Stimulated activated CD8-positive, alpha-beta memory T cell treated with anti-CD3 and anti-CD28 coated beads, Interleukin-15, amount 100 ng/mL, for 48 hours (primary cell): ENCODE data around the gene GTPBP2.
"Not testable (repeated sequence)": the region's sequence is repeated elsewhere in the genome, so short reads cannot be mapped to it uniquely, and the experiment has no call there.

Experiments used
- DNase-seq, 2 donors: peaks; one replicate each; pipeline ENCODE4 v3.0.0-alpha.2; 2020; ENCODE audit warnings: low read depth in 2 of 2

GTPBP2 gene

GRCh38 chr6:43624786-43625288, 4.2 kb downstream of the GTPBP2 start:
- no peak for DNase-seq

GRCh38 chr6:43623880-43624785, 4.9 kb downstream of the GTPBP2 start:
- DNase-seq: no peak

- DNase-seq: no peak
These were observed 6.5 kb downstream of the GTPBP2 start for GRCh38 chr6:43622541-43622940.

GRCh38 chr6:43621836-43622180, 7.3 kb downstream of the GTPBP2 start:
- no peak for DNase-seq

- DNase-seq: no peak
These were observed 7.8 kb downstream of the GTPBP2 start for GRCh38 chr6:43621078-43621835.

GRCh38 chr6:43616725-43617472, 12.2 kb downstream of the GTPBP2 start:
- no peak for DNase-seq

GRCh38 chr6:43614396-43614730, 14.7 kb downstream of the GTPBP2 start:
- DNase-seq: no peak

GRCh38 chr6:43613721-43614395, 15.2 kb downstream of the GTPBP2 start:
- no peak for DNase-seq

- DNase-seq: no peak
These were observed 18.6 kb downstream of the GTPBP2 start for GRCh38 chr6:43610431-43610830.

- no peak for DNase-seq
These were observed 19.7 kb downstream of the GTPBP2 start for GRCh38 chr6:43609402-43609801.

- no peak for DNase-seq
These were observed 20.3 kb downstream of the GTPBP2 start for GRCh38 chr6:43608807-43609206.

- no peak for DNase-seq
These were observed 20.7 kb downstream of the GTPBP2 start for GRCh38 chr6:43608310-43608763.

- no peak for DNase-seq
These were observed 23.0 kb downstream of the GTPBP2 start for GRCh38 chr6:43606019-43606418.

GRCh38 chr6:43604174-43604573, 24.9 kb downstream of the GTPBP2 start:
- DNase-seq: no peak

- DNase-seq: no peak
These were observed 28.5 kb downstream of the GTPBP2 start for GRCh38 chr6:43600595-43600994.

- DNase-seq: no peak
These were observed 35.1 kb downstream of the GTPBP2 start for GRCh38 chr6:43593938-43594337.

GRCh38 chr6:43589564-43589963, 39.5 kb downstream of the GTPBP2 start:
- DNase-seq: not testable (repeated sequence)

GRCh38 chr6:43588194-43588593, 40.9 kb downstream of the GTPBP2 start:
- no peak for DNase-seq

GRCh38 chr6:43584892-43585570, 44.0 kb downstream of the GTPBP2 start:
- no peak for DNase-seq

GRCh38 chr6:43582911-43583310, 46.2 kb downstream of the GTPBP2 start:
- DNase-seq: no peak

- no peak for DNase-seq
These were observed 49.9 kb downstream of the GTPBP2 start for GRCh38 chr6:43579171-43579570.
